Ishikawa (cell line): Measurements from ENCODE around the gene ENDOD1.

Experiments used
- CEBPB ChIP-seq: IDR thresholded peaks from 2 replicates; pipeline ENCODE4 v1.6.1; 2012
- CREB1 ChIP-seq: IDR thresholded peaks from 2 replicates; pipeline ENCODE4 v1.6.1; 2012; ENCODE audit warnings: low read depth
- EGR1 ChIP-seq: IDR thresholded peaks from 2 replicates; pipeline ENCODE4 v1.6.1; 2012
- EP300 ChIP-seq: IDR thresholded peaks from 2 replicates; pipeline ENCODE4 v1.6.1; 2012; ENCODE audit warnings: borderline replicate concordance
- FOXM1 ChIP-seq: IDR thresholded peaks from 2 replicates; pipeline ENCODE4 v1.6.1; 2012; ENCODE audit warnings: low read depth, borderline replicate concordance
- MAX ChIP-seq: IDR thresholded peaks from 2 replicates; pipeline ENCODE4 v1.6.1; 2012
- NFIC ChIP-seq: IDR thresholded peaks from 2 replicates; pipeline ENCODE4 v1.6.1; 2012
- RAD21 ChIP-seq: IDR thresholded peaks from 2 replicates; pipeline ENCODE4 v1.6.1; 2012; ENCODE audit warnings: low read depth
- TAF1 ChIP-seq: IDR thresholded peaks from 2 replicates; pipeline ENCODE4 v1.6.1; 2012; ENCODE audit warnings: low read depth, mild to moderate bottlenecking
- TCF12 ChIP-seq: IDR thresholded peaks from 2 replicates; pipeline ENCODE4 v1.6.1; 2012; ENCODE audit warnings: low read depth
- TEAD4 ChIP-seq: IDR thresholded peaks from 2 replicates; pipeline ENCODE4 v1.6.1; 2012
- USF1 ChIP-seq: IDR thresholded peaks from 2 replicates; pipeline ENCODE4 v1.6.1; 2012
- YY1 ChIP-seq: IDR thresholded peaks from 2 replicates; pipeline ENCODE4 v1.6.1; 2012; ENCODE audit warnings: low read depth
- ZBTB7A ChIP-seq: IDR thresholded peaks from 2 replicates; pipeline ENCODE4 v1.6.1; 2012; ENCODE audit warnings: low read depth
- TF ChIP-seq, protein P1 (sequence below): IDR thresholded peaks from 2 replicates; pipeline ENCODE4 v1.6.1; 2012; ENCODE audit warnings: low read depth, mild to moderate bottlenecking

Gene ENDOD1

DNA sequence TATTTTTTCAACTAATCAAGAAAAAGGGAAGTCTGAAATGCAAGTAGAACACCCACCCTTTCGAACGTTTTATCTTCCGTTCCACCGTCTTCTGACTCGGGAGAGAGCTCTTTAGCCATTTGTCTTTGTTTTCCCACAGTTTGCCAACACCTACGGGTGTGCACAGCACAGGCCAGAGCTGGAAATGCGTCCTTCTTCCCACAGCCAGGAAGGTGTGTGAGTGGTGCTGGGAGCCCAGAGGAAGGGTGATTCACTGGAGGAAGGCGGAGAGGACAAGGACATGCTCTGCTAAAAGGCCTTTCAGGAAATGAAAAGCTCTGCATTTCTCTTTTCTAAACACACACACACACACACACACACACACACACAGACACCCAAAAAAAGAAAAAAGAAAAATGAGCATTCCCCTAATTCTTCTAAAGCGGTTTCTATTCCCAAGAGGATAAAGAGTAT, 18.5 kb downstream of the ENDOD1 start:
- TF ChIP-seq RAD21 (no peak), TAF1 (no peak), ZBTB7A (no peak), TCF12 (no peak), EP300 (no peak), TEAD4 (no peak), USF1 (no peak), FOXM1 (no peak), CREB1 (no peak), NFIC (no peak)
- TF ChIP-seq, protein P1, sequence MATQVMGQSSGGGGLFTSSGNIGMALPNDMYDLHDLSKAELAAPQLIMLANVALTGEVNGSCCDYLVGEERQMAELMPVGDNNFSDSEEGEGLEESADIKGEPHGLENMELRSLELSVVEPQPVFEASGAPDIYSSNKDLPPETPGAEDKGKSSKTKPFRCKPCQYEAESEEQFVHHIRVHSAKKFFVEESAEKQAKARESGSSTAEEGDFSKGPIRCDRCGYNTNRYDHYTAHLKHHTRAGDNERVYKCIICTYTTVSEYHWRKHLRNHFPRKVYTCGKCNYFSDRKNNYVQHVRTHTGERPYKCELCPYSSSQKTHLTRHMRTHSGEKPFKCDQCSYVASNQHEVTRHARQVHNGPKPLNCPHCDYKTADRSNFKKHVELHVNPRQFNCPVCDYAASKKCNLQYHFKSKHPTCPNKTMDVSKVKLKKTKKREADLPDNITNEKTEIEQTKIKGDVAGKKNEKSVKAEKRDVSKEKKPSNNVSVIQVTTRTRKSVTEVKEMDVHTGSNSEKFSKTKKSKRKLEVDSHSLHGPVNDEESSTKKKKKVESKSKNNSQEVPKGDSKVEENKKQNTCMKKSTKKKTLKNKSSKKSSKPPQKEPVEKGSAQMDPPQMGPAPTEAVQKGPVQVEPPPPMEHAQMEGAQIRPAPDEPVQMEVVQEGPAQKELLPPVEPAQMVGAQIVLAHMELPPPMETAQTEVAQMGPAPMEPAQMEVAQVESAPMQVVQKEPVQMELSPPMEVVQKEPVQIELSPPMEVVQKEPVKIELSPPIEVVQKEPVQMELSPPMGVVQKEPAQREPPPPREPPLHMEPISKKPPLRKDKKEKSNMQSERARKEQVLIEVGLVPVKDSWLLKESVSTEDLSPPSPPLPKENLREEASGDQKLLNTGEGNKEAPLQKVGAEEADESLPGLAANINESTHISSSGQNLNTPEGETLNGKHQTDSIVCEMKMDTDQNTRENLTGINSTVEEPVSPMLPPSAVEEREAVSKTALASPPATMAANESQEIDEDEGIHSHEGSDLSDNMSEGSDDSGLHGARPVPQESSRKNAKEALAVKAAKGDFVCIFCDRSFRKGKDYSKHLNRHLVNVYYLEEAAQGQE = no peak

- TF ChIP-seq YY1 (no peak), NFIC (no peak), TEAD4 (no peak), FOXM1 (no peak), MAX (no peak), USF1 (no peak), TAF1 (no peak), CEBPB (no peak), TCF12 (no peak), EGR1 (no peak), RAD21 (no peak), ZBTB7A (no peak), CREB1 (no peak), EP300 (no peak)
- TF ChIP-seq, protein P1 = no peak
Observed at GRCh38 chr11:95108671-95109551, 19.3 kb downstream of the ENDOD1 start.

DNA sequence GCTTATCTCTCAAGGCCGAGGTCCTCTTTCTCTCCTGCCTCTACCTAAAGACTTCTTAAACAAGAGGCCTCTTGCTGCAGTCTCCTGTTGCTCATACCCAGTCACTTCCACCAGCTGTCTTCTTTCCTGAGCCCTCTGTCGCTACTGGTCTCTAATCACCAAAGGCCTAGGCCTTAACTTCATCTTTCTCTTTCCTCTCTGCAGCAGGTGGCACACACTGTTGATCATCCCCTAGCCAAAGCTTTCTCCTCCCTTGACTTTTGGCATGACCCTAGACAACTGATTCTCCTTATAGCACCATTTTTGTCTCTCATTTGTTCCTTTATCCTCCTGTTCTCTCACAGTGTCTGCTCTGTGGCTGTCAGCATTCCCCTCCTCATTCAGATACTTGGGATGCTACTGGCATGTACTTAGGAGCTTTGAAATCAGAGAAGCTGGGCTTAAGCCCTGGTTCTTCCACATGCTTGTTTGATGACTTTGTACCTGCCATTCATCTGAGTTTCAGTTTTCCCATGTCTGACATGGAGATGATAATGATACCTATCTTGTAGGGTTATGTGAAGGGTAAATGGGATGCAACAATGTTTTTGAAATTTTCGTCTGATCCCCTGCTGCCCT, 22.4 kb downstream of the ENDOD1 start:
- no peak for TF ChIP-seq ZBTB7A
- TF ChIP-seq EP300 = no peak
- no peak for TF ChIP-seq YY1
- TF ChIP-seq FOXM1 = no peak
- TF ChIP-seq CREB1 = no peak
- TF ChIP-seq, protein P1 = no peak
- TF ChIP-seq EGR1 = no peak
- TF ChIP-seq CEBPB = no peak
- TF ChIP-seq USF1 = no peak
- no peak for TF ChIP-seq MAX
- no peak for TF ChIP-seq TAF1
- TF ChIP-seq RAD21 = no peak
